Daoy (cell line): ENCODE data around the gene IRF2BPL. TPM values are rescaled to one million over a fixed set of nuclear protein-coding genes. Genes with fewer than 3 reads are reported as not detected.
"Not testable (repeated sequence)": the region's sequence is repeated elsewhere in the genome, so short reads cannot be mapped to it uniquely, and the experiment has no call there.

Source experiments
- DNase-seq: peaks from one replicate; pipeline ENCODE4 v3.0.0-alpha.2; 2015; ENCODE audit warnings: low read depth
- total RNA-seq: library from RNA; depleted of rRNA; stranded (reverse); fragments of >200 nt; shearing (Covaris generic); gene quantifications from 2 replicates; pipeline ENCODE4 v1.2.3, GENCODE V29; 2014

IRF2BPL gene
- total RNA-seq, 1 experiment from 2014 or later, result 31.5 TPM

- peak; percentile 96 for DNase-seq
These were observed 5.4 kb upstream of the IRF2BPL start for GRCh38 chr14:77033622-77034589.

- peak; percentile 98 for DNase-seq
These were observed 4.5 kb upstream of the IRF2BPL start for GRCh38 chr14:77032844-77033621.

- no peak for DNase-seq
These were observed 4.0 kb upstream of the IRF2BPL start for GRCh38 chr14:77032491-77032843.

GRCh38 chr14:77031759-77032490, 3.4 kb upstream of the IRF2BPL start:
- peak; percentile 73 for DNase-seq

GRCh38 chr14:77027538-77028383, 747 bp downstream of the IRF2BPL start:
- DNase-seq, result peak; percentile 87

GRCh38 chr14:77026930-77027537, 1.5 kb downstream of the IRF2BPL start:
- peak; percentile 80 for DNase-seq

- peak; percentile 61 for DNase-seq
These were observed 2.2 kb downstream of the IRF2BPL start for GRCh38 chr14:77026166-77026929.

- no peak for DNase-seq
These were observed 2.8 kb downstream of the IRF2BPL start for GRCh38 chr14:77025744-77026165.

GRCh38 chr14:77024171-77024691, 4.3 kb downstream of the IRF2BPL start:
- DNase-seq, result peak; percentile 47

- DNase-seq, result peak; percentile 54
These were observed 5.2 kb downstream of the IRF2BPL start for GRCh38 chr14:77023001-77023996.

- no peak for DNase-seq
These were observed 6.2 kb downstream of the IRF2BPL start for GRCh38 chr14:77022236-77022852.

GRCh38 chr14:77021424-77021823, 7.1 kb downstream of the IRF2BPL start:
- not testable (repeated sequence) for DNase-seq

GRCh38 chr14:77018785-77019184, 9.7 kb downstream of the IRF2BPL start:
- DNase-seq, result no peak

GRCh38 chr14:77017666-77018065, 10.8 kb downstream of the IRF2BPL start:
- no peak for DNase-seq

- no peak for DNase-seq
These were observed 13.8 kb downstream of the IRF2BPL start for GRCh38 chr14:77014734-77015133.

- DNase-seq, result peak; percentile 49
These were observed 14.4 kb downstream of the IRF2BPL start for GRCh38 chr14:77014004-77014604.

GRCh38 chr14:77012193-77012765, 16.2 kb downstream of the IRF2BPL start:
- DNase-seq, result no peak
